NCI-H1694 (cell line): Measurements from ENCODE around the gene CAMSAP3.
A peak's percentile ranks its signal among the peaks of the same experiment; 100 is the strongest.

Source experiments
- DNase-seq: peaks from one replicate; lab custom pipeline; 2025; lab: John Stamatoyannopoulos, UW

The CAMSAP3 gene, protein sequence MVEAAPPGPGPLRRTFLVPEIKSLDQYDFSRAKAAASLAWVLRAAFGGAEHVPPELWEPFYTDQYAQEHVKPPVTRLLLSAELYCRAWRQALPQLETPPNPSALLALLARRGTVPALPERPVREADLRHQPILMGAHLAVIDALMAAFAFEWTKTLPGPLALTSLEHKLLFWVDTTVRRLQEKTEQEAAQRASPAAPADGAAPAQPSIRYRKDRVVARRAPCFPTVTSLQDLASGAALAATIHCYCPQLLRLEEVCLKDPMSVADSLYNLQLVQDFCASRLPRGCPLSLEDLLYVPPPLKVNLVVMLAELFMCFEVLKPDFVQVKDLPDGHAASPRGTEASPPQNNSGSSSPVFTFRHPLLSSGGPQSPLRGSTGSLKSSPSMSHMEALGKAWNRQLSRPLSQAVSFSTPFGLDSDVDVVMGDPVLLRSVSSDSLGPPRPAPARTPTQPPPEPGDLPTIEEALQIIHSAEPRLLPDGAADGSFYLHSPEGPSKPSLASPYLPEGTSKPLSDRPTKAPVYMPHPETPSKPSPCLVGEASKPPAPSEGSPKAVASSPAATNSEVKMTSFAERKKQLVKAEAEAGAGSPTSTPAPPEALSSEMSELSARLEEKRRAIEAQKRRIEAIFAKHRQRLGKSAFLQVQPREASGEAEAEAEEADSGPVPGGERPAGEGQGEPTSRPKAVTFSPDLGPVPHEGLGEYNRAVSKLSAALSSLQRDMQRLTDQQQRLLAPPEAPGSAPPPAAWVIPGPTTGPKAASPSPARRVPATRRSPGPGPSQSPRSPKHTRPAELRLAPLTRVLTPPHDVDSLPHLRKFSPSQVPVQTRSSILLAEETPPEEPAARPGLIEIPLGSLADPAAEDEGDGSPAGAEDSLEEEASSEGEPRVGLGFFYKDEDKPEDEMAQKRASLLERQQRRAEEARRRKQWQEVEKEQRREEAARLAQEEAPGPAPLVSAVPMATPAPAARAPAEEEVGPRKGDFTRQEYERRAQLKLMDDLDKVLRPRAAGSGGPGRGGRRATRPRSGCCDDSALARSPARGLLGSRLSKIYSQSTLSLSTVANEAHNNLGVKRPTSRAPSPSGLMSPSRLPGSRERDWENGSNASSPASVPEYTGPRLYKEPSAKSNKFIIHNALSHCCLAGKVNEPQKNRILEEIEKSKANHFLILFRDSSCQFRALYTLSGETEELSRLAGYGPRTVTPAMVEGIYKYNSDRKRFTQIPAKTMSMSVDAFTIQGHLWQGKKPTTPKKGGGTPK

DNA sequence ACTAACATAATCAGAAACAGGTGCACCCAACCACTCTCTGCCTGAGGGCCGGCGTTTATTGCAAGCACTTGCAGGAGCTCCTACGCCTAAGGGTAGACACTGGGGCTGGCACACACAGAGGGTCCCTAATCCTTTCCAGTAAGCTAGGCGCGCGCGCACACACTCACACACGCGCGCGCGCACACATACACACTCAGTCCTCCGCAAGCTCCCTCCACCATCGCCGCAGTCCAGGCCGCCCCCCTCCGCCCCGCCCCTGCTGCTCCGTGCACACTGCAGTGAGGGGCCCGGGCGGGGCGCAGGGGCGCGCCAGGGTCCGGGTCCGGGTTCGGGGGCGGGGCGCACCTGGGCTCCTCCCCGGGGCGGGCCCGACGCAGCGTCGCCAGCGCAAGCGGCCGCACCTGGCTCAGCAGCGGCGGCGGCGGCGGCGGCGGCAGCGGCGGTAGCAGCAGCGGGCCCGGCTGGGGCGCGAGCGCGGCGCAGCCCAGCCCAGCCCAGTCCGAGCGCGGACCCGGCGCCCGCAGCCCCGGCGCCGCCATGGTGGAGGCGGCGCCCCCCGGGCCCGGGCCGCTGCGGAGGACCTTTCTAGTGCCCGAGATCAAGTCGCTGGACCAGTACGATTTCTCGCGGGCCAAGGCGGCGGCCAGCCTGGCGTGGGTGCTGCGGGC lies at the start of gene CAMSAP3:
Gene CAMSAP3, plus strand, starts transcription at position 398 of the 668 bp plus-strand sequence. Its CDS starts 140 bp downstream, at position 538.
- peak; percentile 37 for DNase-seq

DNA sequence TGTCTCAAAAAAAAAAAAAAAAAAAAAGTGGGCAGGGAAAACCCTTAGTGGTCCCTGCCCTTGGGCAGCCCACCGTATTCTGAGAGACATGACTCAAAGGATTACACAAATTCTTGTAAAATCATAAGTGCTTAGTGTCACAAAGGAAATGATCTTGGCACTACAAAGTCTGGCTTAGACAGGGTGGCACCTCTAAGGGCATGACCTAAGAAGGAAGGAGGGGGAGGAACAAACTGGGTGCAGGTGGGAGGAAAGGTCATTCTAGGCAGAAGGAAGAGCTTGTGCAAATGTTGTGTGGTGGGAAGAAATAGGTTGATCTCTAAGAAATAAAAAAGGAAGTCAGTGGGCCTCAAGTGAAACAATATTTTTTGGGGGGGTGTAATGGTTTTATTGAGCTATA lies 49.8 kb upstream of the CAMSAP3 start:
- DNase-seq = no peak

DNA sequence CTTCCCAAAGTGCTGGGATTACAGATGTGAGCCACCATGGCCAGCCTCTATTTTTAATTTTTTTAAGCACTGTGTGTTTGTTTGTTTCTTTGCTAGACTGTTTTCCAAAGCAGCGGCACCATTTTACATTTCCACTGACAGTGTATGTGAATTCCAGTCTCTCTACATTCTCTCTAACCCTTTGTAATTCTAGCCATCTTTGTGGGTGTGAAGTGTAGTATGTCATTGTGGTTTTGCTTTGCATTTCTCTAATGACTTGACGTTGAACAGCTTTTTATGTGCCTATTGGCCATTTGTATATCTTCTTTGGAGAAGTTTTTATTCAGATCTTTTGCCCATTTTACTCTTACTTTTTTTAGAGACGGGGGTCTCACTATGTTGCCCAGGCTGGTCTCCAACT lies 48.5 kb upstream of the CAMSAP3 start:
- no peak for DNase-seq

DNA sequence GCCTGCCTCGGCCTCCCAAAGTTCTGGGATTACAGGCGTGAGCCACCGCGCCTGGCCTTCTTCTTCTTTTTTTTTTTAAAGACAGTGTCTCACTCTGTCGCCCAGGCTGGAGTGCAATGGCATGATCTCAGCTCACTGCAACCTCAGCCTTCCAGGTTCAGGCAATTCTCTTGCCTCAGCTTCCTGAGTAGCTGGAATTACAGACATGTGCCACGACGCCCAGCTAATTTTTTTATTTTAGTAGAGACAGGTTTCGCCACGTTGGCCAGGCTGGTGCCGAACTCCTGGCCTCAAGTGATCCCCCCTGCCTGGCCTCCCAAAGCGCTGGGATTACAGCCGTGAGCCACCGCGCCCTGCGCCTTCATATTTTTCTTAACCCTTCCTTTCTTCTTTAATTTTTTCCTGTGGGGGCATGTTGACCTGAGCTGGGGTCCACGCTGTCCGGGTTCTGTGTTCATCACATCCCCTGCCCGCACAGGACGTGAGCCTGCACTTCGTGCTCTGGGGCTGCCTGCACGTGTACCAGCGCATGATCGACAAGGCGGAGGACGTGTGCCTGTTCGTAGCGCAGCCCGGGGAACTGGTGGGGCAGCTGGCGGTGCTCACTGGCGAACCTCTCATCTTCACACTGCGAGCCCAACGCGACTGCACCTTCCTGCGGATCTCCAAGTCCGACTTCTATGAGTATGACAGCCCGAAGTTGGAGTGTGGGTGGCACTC lies 46.1 kb upstream of the CAMSAP3 start:
- no peak for DNase-seq

DNA sequence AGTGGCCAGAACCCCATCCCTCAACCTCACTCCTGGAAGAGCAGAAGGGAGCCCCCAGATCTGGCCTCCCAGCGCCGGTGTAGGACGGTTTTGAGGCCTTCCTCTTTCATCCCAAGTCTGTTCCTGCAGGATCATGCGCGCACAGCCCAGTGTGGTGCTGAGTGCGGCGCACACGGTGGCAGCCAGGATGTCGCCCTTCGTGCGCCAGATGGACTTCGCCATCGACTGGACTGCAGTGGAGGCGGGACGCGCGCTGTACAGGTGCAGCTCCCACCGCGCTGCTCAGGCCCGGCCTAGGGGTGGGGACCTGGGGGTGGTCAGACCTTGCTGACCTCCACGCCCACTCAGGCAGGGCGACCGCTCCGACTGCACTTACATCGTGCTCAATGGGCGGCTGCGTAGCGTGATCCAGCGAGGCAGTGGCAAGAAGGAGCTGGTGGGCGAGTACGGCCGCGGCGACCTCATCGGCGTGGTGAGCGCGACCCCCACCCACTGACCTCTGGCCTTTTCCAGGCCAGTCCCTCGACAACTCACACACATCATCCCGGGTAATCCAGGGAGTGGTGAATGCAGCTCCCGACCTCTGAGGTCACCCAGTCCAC lies 45.4 kb upstream of the CAMSAP3 start:
- DNase-seq = no peak

DNA sequence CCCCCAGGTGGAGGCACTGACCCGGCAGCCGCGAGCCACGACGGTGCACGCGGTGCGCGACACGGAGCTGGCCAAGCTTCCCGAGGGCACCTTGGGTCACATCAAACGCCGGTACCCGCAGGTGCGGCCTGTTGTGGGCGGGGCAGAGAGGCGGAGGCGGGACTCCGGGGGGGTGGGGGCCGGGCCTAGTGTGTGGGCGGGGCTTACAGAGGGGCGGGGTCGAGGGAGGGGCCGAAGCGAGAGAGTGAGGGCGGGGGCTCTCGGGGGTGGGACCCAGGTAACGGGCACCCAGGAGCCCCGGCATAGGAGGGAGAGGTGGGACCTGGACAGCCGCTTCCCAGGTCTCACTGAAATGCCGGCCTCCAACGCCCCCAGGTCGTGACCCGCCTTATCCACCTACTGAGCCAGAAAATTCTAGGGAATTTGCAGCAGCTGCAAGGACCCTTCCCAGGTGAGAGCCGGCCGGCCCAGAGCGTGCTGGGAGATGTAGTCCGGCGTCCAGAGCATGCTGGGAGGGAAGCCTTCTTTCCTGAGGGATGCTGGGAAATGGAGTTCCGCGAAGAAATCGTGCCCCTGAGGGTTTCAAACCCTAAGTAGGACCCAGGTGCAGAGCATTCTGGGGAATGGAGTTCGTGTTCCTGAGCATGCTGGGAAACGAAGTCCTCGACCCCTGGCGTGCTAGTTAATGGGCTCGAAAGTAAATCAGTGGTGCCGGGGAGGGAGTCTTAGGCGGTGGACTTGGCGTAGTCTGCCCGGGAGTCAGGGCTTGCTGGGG lies 44.5 kb upstream of the CAMSAP3 start:
- DNase-seq = no peak

DNA sequence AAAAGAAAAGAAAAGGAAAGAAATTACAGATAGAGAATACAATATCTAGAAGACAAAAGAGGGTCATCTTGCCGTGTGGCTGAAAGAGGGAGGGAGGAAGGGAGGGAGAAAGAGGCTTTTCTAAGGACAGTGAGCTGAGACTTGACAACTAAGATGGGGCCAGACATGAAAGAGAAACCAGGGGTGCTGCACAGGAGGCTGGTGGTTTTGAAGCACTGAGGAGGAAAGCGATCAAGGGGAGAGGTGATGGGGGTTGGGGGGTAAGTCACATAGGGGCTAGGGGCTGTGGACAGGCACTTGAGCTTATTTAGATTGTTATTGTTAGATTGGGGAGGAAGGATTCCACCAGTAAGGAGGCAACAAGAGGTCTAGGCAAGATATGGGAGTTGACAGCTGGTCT lies 42.9 kb upstream of the CAMSAP3 start:
- no peak for DNase-seq

DNA sequence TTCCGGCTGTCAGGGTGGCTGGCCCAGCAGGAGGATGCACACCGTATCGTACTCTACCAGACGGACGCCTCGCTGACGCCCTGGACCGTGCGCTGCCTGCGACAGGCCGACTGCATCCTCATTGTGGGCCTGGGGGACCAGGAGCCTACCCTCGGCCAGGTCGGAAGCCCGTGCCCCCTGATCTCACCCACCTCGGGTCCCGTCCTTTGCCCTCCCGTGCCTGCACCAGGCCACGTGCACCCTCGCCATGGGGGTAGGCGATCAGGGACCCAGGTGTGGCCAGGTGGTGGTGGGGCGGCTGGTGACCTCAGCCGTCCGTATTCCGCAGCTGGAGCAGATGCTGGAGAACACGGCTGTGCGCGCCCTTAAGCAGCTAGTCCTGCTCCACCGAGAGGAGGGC lies 41.1 kb upstream of the CAMSAP3 start:
- DNase-seq = no peak

DNA sequence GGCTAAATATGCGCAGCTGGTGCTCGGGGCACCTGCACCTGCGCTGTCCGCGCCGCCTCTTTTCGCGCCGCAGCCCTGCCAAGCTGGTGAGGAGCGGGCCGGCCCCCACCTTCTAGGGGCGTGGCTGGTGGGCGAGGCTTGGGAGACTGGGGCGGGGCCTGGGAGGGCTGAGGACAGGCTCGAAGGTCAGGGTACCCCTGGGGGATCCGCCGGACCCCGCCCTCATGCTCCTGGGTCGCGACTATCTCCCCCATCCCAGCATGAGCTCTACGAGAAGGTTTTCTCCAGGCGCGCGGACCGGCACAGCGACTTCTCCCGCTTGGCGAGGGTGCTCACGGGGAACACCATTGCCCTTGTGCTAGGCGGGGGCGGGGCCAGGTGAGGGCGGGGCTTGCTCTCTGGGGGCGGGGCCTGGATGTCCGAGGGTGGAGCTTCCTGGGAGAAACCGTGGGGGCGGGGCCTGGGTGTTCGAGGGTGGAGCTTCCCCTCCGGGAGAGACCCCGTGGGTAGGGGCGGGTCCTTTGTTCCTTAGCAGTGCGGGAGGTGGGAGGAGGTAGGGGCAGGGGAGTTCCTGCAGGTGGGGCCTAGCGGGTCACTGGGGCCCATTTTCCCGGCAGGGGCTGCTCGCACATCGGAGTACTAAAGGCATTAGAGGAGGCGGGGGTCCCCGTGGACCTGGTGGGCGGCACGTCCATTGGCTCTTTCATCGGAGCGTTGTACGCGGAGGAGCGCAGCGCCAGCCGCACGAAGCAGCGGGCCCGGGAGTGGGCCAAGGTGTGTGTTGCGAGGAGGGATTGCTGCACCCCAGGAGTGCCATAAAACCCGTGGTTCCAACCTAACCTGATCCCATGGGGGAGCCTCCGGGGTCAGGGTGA lies 40.4 kb upstream of the CAMSAP3 start:
- DNase-seq = no peak

DNA sequence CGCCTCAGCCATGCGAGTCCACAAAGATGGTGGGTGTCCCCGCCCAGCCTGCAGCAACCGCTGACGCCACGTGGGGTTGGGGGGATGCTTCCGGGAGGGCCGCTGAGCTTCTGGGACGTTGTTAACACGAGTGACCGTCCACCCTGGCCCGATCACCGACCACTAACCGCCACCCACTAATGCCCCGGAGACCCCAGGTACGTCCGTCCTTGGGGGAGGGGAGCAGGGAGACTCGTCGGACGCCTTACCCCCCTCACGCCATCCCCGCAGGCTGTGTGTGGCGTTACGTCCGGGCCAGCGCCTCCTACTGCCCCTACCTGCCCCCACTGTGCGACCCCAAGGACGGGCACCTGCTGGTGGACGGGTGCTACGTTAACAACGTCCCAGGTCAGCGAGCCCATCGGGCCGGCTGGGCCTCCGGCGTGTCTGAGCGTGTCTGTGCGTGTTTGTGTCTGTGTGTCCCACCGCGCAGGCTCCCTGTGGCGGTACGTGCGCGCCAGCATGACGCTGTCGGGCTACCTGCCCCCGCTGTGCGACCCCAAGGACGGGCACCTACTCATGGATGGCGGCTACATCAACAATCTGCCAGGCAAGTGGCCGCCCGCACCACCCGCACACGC lies 38.9 kb upstream of the CAMSAP3 start:
- no peak for DNase-seq

DNA sequence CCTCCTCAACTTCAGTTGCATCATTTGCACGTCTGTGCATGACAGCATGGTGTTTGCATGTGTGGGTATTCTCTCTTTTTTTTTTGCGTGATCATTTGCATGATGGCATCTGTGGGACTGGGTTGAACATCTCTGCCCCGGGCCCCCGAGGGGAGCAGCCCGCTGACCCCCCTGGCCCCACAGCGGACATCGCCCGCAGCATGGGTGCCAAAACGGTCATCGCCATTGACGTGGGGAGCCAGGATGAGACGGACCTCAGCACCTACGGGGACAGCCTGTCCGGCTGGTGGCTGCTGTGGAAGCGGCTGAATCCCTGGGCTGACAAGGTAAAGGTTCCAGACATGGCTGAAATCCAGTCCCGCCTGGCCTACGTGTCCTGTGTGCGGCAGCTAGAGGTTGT lies 37.0 kb upstream of the CAMSAP3 start:
- DNase-seq = no peak

DNA sequence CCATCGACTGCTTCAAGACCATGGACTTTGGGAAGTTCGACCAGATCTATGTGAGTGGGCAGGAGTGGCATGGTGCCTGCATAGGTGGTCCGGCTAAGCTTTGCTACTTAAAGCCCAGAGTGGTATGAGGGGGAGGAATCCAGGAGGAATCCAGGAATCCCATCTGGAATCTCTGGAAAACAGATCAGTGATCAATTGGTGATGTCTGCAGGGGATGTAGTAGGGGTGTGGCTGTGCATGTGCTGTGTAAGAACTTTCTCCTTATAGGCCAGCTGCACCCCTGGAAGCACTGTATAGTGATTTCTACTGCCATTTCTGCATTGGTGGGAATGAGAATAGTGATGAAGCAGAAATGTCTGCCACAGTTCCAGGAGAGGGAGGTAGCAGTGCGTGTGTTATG lies 36.6 kb upstream of the CAMSAP3 start:
- DNase-seq = no peak

DNA sequence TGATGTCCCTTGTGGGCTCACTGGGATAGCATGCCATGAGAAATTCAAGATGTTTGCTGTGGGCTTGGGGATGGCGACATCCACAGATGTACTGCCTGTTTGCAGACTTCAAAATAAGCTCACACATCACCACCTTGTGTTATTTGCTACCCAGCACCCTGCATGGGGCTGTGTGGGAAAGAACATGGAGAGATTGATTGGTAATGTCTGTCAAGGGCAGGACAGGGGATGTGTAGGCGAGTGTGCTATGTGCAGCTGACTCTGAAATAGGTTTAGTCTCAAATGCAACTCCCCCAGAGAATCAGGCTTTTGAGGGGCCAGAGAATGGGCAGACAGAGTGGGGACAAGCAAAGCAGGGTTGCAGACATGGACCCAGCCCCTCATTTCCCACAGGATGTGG lies 35.4 kb upstream of the CAMSAP3 start:
- DNase-seq = no peak

DNA sequence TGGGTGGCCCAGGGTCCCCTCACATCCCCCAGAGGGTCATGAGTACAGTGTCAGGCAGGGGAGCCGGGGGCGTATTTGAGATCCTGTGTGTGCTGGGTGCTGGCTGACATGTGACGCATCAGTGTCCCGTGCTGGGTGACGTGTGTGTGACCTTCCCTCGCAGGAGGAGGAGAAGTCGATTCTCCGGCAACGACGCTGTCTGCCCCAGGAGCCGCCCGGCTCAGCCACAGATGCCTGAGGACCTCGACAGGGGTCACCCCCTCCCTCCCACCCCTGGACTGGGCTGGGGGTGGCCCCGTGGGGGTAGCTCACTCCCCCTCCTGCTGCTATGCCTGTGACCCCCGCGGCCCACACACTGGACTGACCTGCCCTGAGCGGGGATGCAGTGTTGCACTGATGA lies 34.3 kb upstream of the CAMSAP3 start:
- DNase-seq = no peak

DNA sequence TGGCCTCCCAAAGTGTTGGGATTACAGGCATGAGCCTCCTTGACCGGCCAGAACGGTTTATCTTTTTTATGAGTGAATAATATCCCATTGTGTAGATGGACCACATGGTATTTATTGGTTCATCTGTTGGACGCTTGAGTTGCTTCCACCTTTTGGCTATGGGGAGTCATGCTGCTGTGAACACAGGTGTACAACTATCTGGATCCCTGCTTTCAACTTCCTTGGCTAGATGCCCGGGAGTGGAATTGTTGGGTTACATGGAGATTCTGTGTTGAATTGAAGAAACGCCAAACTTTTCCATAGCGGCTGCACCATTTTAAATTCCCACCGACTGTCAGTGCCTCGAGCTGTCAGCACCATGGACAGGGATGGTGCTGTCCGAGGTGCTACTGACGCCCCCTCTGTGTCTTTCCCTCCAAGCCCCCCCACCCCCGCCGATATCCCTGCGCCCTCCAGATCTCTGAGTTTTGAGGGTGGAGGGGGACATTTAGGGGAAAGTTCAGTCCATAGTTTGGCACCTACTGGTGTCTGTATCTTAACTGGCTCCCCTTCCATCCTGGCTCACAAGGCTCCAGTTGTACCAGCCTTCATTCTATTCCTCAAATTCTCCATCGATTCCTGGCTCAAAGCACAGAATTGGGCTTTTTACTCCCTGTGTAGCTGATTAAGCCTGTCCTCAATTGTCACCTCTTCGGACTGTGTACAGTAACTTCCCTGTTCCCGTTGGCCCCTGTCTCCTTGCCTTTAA lies 32.8 kb upstream of the CAMSAP3 start:
- DNase-seq = no peak

DNA sequence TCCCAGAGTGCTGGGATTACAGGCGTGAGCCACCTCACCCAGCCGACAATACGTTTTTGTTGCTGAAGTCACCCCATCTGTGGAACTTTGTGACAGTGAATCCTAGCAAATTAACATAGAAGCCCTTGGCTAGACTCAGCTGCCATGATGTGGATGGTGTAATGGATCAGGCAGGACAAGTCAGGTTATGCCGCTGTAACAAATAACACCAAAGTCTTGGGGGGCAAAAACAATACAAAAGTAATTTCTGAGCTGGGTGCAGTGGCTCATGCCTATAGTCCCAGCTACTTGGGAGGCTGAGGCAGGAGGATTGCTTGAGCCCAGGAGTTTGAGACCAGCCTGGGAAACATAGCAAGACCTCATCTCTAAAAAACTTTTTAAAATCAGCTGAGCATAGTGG lies 30.8 kb upstream of the CAMSAP3 start:
- no peak for DNase-seq

DNA sequence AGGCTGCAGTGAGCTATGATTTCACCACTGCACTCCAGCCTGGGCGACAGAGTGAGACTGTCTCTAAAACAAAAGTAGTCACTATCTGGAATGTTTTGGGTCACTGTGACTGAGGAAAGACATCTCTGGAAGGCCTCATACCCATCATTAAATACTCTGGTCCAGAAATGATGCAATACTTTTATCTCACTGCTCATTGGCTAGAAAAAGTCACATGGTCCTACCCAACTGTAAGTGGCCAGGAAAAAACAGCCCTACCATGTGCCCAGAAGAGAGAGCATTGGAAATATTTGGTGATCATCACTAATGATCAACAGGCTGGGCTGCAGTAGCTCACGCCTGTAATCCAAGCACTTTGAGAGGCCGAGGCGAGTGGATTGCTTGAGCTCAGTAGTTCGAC lies 30.3 kb upstream of the CAMSAP3 start:
- no peak for DNase-seq

DNA sequence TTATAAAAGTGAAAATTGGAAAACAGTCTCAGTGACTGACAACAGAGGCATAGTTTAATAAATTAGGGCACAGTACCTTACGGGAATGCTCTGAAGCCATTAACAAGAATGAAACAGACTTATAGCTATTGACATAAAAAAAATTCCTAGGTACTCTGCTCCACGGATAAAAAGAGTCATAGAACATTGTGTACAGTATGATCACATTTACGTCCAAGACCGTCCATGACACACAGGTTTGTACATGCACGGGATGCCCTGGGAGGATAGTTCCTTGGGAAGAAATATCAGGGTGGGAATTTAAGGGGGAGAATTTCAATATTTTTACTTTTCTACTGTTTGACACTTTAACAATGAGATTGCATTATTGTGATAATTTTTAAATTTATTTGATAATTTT lies 24.9 kb upstream of the CAMSAP3 start:
- DNase-seq = no peak
